Neural progenitor cell (in vitro differentiated cells): ENCODE results near the gene MIOX.

Experiments used
- CTCF ChIP-seq: fragments of 200-600 bp; sonication (generic); IDR thresholded peaks from 2 replicates; pipeline ENCODE4 v1.5.1; 2017; ENCODE audit warnings: antibody characterized with exemption, mild to moderate bottlenecking
- EZH2 ChIP-seq: fragments of 200-600 bp; sonication (generic); IDR thresholded peaks from 2 replicates; pipeline ENCODE4 v1.6.1; 2017; ENCODE audit warnings: antibody characterized with exemption, mild to moderate bottlenecking, moderate library complexity
- EZH2phosphoT487 ChIP-seq: fragments of 200-600 bp; sonication (generic); IDR thresholded peaks from 2 replicates; pipeline ENCODE4 v1.6.1; 2017; ENCODE audit warnings: antibody characterized with exemption

DNA sequence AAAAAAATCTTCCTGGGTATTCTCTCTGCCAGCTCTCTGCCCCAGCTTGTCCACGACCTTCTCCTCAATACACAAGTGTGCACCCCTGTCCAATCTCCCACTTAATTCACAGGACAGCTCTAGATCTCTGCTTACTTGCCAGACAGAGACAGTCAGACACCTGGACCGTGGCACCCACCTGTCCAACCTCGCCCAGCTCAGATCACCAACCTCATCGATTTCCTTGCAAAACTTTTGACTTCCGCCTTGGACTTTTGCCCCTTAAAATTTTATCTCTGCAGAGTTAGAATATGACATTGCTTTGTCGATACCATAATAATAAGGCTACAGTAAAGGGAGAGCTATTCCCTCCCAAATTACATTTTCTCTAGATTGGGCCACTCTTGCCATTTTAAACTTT lies 10.4 kb downstream of the MIOX start:
- TF ChIP-seq CTCF (no peak), EZH2 (no peak), EZH2phosphoT487 (no peak)
